ENCODE results near the gene USP27X. TPM values are rescaled to one million over a fixed set of nuclear protein-coding genes. Genes with fewer than 3 reads are reported as not detected.

Gene USP27X
- not detected for total RNA-seq

GRCh38 chrX:49878834-49879655, at the start of gene USP27X:
Gene USP27X, plus strand, starts transcription at chrX:49879484. Its CDS starts 824 bp downstream, at chrX:49880308.
- H3K9me3 ChIP-seq: no peaks in the 10 kb centered on the region
- H3K36me3 ChIP-seq: no peaks in the 10 kb centered on the region
- peak; percentile 25 to 86 for DNase-seq (ENCODE audit: low spot score in 2 of 2)
- intact Hi-C loops (cut with DNase I): loop anchor here (1.0 kb wide), 1 partner anchor 43 kb away; the partner anchor contains the start of gene CLCN5
- no peaks in the 10 kb centered on the region for H3K4me1 ChIP-seq
- peak within 1 kb of the TSS; percentile 83 to 85 for H3K27ac ChIP-seq
- peak within 1 kb of the TSS; percentile 46 to 81 for H3K4me3 ChIP-seq
- H3K27me3 ChIP-seq: no peaks in the 10 kb centered on the region
- TF ChIP-seq CTCF (IDR thresholded peaks at IDR 0.05): peak; percentile 46 to 58 (median 55)

- H3K27me3 ChIP-seq: no peaks in the 10 kb centered on the region
- intact Hi-C loops (cut with DNase I): no loop called here
- peak in 2 of 3 experiments; percentile 29 to 53 for TF ChIP-seq CTCF (IDR thresholded peaks at IDR 0.05)
- H3K27ac ChIP-seq: no peak overlapping the region
- H3K4me3 ChIP-seq: no peak overlapping the region
- no peaks in the 10 kb centered on the region for H3K9me3 ChIP-seq
- no peak for DNase-seq (ENCODE audit: low spot score in 2 of 2)
- no peaks in the 10 kb centered on the region for H3K4me1 ChIP-seq
- no peaks in the 10 kb centered on the region for H3K36me3 ChIP-seq
Measured at GRCh38 chrX:49838374-49838773, 40.9 kb upstream of the USP27X start.

DNA sequence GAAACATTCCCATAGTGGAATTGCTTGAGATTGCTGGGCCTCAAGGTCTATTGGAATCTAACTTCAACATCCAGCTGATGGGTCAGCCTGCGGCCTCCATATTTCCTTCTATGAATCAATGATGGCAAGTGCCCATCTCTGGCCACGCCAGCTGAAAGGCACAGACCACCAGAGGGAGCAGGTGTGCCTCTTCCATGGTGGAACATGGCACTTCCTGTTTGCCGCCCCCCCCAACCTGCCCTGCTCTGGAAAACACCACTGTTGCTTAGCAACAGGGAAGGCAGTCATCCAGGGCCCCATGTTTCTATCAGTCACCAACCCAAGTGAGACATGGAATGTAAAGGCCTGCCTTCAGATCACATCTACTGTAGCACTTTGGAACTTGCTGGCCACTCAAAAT, 38.6 kb upstream of the USP27X start:
- peak in 1 of 3 experiments; percentile 18 for TF ChIP-seq CTCF (IDR thresholded peaks at IDR 0.05)
- H3K27me3 ChIP-seq: no peaks in the 10 kb centered on the region
- no peak overlapping the region for H3K27ac ChIP-seq
- no peaks in the 10 kb centered on the region for H3K9me3 ChIP-seq
- no peak overlapping the region for H3K4me3 ChIP-seq
- no peaks in the 10 kb centered on the region for H3K36me3 ChIP-seq
- DNase-seq (ENCODE audit: low spot score in 2 of 2): no peak
- no peaks in the 10 kb centered on the region for H3K4me1 ChIP-seq
- intact Hi-C loops (cut with DNase I): no loop called here

- intact Hi-C loops (cut with DNase I): no loop called here
- H3K27me3 ChIP-seq: no peaks in the 10 kb centered on the region
- no peak for TF ChIP-seq CTCF (IDR thresholded peaks at IDR 0.05)
- DNase-seq (ENCODE audit: low spot score in 2 of 2): no peak
- no peaks in the 10 kb centered on the region for H3K9me3 ChIP-seq
- no peaks in the 10 kb centered on the region for H3K4me1 ChIP-seq
- no peaks in the 10 kb centered on the region for H3K36me3 ChIP-seq
- no peak overlapping the region for H3K4me3 ChIP-seq
- no peak overlapping the region for H3K27ac ChIP-seq
Measured at GRCh38 chrX:49842621-49843020, 36.7 kb upstream of the USP27X start.

DNA sequence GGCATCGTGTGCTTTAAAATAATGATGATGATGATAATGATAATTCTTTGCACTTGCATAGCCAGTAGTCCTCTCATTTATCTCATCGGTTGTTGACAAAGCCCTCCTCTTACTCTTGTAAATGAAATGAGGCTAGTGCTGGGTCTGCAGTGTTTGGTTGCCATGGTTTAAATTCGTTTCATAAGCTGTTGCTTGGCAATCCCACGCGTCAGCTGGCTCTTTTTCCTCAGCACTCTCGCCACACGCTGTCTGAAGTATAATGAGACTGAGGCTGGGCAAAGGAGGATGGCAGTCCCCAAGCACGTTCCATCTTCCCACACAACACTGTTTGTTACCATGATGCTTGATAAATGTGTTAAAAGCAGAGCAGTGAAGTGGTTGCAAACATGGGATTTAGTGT, 34.7 kb upstream of the USP27X start:
- no peak for TF ChIP-seq CTCF (IDR thresholded peaks at IDR 0.05)
- intact Hi-C loops (cut with DNase I): no loop called here
- no peaks in the 10 kb centered on the region for H3K4me1 ChIP-seq
- H3K27me3 ChIP-seq: no peaks in the 10 kb centered on the region
- H3K27ac ChIP-seq: no peak overlapping the region
- no peaks in the 10 kb centered on the region for H3K9me3 ChIP-seq
- H3K4me3 ChIP-seq: no peak overlapping the region
- no peak for DNase-seq (ENCODE audit: low spot score in 2 of 2)
- no peaks in the 10 kb centered on the region for H3K36me3 ChIP-seq

Measured in ascending aorta (tissue), 2 donors.